HG03103 (cell line): ENCODE measurements around the gene NPC2.

Source experiments
- ATAC-seq: cut with Tn5 transposase; IDR thresholded peaks from one replicate; pipeline ENCODE4 v1.9.1; 2021; ENCODE audit warnings: low read depth; ENCODE audit not compliant: unreplicated experiment

Gene NPC2

DNA sequence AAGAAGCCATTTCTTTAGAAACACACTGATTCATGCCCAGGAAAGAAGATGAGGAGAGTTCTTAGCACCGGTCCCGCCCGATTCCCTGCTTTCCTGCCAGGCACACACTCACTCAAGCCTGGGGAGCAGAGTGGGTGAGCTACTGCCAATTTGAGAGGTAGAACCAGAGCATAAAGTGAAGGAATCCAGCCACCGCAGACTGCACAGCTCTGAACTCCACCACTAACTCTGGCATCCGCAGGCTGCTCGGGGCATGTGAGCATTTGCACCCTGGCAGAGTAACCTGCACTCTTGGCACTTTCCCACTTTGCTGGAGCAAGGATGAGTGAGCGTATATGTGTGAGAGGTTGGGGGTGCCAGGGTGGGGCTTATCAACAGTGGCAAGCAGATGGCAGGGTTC, 63.1 kb downstream of the NPC2 start:
- ATAC-seq, result no peak
